ENCODE data around the gene VAV3.
"Not testable (repeated sequence)": the region's sequence is repeated elsewhere in the genome, so short reads cannot be mapped to it uniquely, and the experiment has no call there.

VAV3 gene

DNA sequence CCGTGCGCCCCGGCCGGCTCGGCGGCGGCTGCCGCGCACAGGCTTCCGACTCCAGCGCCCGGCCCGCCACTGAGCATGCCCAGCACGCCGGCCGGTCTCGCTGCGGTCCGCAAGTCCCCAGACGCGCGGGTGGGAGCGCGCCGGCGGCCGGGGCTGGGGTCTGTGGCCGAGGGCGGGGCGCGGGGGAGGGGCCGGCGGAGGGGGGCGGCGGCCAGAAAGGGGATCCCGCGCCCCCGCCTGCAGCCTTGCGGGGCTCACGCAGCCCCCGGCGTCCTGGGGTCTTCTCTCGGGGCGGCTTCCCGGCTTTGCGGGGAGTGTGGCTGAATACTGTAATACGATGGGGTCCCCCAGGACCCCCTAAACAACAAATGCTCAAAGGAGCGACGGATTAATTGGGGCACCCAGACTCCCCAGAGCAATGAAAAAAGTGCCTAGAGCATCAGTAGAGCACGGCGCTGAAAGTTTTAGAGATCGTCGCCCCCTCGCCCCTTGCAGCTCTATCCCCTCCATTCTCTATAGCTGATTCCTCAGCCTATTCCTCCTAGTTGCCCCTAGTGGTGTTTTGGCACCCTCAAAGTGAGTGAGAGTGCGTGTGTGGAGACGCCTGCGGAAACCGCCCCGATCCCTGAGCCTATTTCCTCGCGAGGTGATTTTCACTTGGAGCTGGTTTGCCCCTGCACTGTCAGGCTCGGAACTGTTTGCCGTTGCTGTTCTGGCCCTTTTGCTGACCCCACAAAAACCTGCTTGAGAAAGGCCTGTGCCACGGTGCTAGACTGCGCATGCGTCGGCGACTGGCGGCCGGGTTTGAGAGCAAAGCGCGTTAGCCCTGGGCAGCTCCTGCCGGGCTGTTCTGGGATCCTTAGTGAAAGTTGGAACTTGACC, at the start of gene VAV3:
Gene VAV3 (minus strand): TSS at position 71 of the 882 bp plus-strand sequence. CDS start 311 bp downstream, outside the sequence.
- no peaks in the 10 kb centered on the region for H3K27me3 ChIP-seq
- peak within 1 kb of the TSS; percentile 72 to 94 (median 89) for H3K4me3 ChIP-seq
- peak within 1 kb of the TSS; percentile 83 to 98 (median 93) for H3K4me2 ChIP-seq
- peaks cover 0 to 2% (median 0%) of the 10 kb centered on the region in 11 experiments; a peak in 2 of 22 replicates for H3K9me3 ChIP-seq (replicated peaks in 1 of 11)
- no peak for TF ChIP-seq Cebpa-rat (IDR thresholded peaks at IDR 0.05)
- peaks cover 26 to 44% (median 34%) of the 10 kb centered on the region in 10 experiments for H3K4me1 ChIP-seq
- H4K20me1 ChIP-seq = no peaks in the 10 kb centered on the region
- H3K27ac ChIP-seq = peak within 1 kb of the TSS; percentile 64 to 87 (median 81)
- peak within 1 kb of the TSS; percentile 78 to 89 (median 84) for H3K9ac ChIP-seq
- H3K36me3 ChIP-seq = peaks cover 0 to 3% (median 0%) of the 10 kb centered on the region in 11 experiments; a peak in 2 of 22 replicates

DNA sequence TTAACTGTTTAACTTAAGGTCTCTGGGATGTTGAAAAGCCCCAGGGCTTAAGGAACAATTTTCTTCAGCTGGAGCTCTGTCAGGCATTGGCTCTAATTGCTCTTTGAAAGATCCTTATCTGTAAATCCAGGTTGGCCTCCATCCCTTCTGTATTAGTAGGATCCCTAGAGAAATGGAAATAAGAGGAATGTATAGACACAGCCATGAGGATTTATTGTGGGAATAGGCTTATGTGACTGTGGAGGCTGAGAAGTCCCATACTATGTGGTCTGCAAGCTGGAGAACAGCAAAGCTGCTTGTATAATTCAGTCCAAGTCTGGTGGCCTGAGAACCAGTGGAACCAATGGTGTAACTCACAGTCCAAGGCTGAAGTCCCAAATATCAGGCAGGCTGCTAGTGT, 47.6 kb upstream of the VAV3 start:
- H3K27me3 ChIP-seq = no peaks in the 10 kb centered on the region
- H3K9ac ChIP-seq = no peak overlapping the region
- no peaks in the 10 kb centered on the region for H4K20me1 ChIP-seq
- peaks cover 19 to 32% (median 30%) of the 10 kb centered on the region in 10 experiments for H3K4me1 ChIP-seq
- TF ChIP-seq Cebpa-rat (IDR thresholded peaks at IDR 0.05) = no peak
- H3K4me2 ChIP-seq = no peak overlapping the region
- no peak overlapping the region for H3K4me3 ChIP-seq
- no peaks in the 10 kb centered on the region for H3K36me3 ChIP-seq
- no peak overlapping the region for H3K27ac ChIP-seq
- peaks cover 0 to 28% (median 14%) of the 10 kb centered on the region in 11 experiments; a peak in 13 of 22 replicates for H3K9me3 ChIP-seq (replicated peaks in 1 of 11)

DNA sequence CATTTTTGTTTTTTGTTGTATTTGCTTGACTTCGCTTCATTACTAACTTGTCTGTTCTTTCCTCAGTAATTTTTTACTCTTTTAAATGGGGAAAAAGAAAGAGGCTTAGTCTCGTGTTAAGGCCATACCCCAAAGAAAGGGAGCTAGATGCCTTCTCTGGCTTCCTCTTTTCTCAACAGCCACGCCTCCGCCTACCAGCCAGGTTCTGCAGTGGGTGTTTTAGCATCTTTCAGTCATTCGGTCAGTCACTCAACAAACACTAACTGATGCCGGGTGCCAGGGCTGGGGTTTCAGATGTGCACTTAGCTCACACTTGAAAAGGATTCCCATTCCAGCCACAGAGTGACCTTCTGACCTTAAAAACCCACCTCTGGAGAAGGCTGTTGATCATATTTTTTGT, 46.3 kb upstream of the VAV3 start:
- peaks cover 8 to 21% (median 17%) of the 10 kb centered on the region in 10 experiments for H3K4me1 ChIP-seq
- no peaks in the 10 kb centered on the region for H3K36me3 ChIP-seq
- no peak overlapping the region for H3K9ac ChIP-seq
- no peak for TF ChIP-seq Cebpa-rat (IDR thresholded peaks at IDR 0.05)
- H3K27me3 ChIP-seq = no peaks in the 10 kb centered on the region
- no peak overlapping the region for H3K27ac ChIP-seq
- H3K9me3 ChIP-seq (replicated peaks in 1 of 11) = peaks cover 0 to 28% (median 14%) of the 10 kb centered on the region in 11 experiments; a peak in 13 of 22 replicates
- H3K4me2 ChIP-seq = no peak overlapping the region
- H4K20me1 ChIP-seq = no peaks in the 10 kb centered on the region
- H3K4me3 ChIP-seq = no peak overlapping the region

DNA sequence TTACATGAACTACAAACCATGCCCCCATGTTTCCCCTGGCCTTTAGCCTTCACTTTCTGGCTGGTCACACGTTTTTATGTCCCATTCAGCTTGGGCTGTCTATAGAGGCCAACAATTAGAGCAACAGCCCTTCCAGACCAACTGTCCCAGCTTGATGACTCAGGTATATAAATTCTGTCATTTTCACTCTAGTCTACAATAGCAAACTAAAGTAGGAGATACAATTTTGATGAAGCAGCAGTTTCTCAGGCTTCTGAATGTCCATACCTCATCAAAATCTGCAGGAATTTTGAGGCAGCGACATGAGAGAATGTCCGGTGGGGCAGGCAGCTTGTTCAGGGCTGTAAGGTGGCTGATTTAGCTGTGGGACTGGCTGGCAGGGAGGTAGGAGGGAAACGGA, 45.6 kb upstream of the VAV3 start:
- no peak overlapping the region for H3K4me2 ChIP-seq
- TF ChIP-seq Cebpa-rat (IDR thresholded peaks at IDR 0.05) = no peak
- no peaks in the 10 kb centered on the region for H4K20me1 ChIP-seq
- no peak overlapping the region for H3K27ac ChIP-seq
- H3K4me3 ChIP-seq = no peak overlapping the region
- H3K4me1 ChIP-seq = peaks cover 1 to 13% (median 11%) of the 10 kb centered on the region in 10 experiments; a peak in 19 of 20 replicates
- no peaks in the 10 kb centered on the region for H3K27me3 ChIP-seq
- H3K36me3 ChIP-seq = no peaks in the 10 kb centered on the region
- H3K9ac ChIP-seq = no peak overlapping the region
- H3K9me3 ChIP-seq (replicated peaks in 1 of 11) = peaks cover 0 to 28% (median 14%) of the 10 kb centered on the region in 11 experiments; a peak in 15 of 22 replicates

GRCh38 chr1:108009603-108010195, 44.7 kb upstream of the VAV3 start:
- Histone ChIP-seq H3K27ac (no peak overlapping the region), H3K36me3 (no peaks in the 10 kb centered on the region), H3K9ac (no peak overlapping the region), H3K9me3 (replicated peaks in 1 of 11) (peaks cover 9 to 34% (median 20%) of the 10 kb centered on the region in 11 experiments; a peak in 19 of 22 replicates), H4K20me1 (no peaks in the 10 kb centered on the region), H3K4me2 (no peak overlapping the region), H3K4me1 (peaks cover 0 to 5% (median 2%) of the 10 kb centered on the region in 10 experiments; a peak in 11 of 20 replicates), H3K4me3 (no peak overlapping the region), H3K27me3 (no peaks in the 10 kb centered on the region)
- no peak for TF ChIP-seq Cebpa-rat (IDR thresholded peaks at IDR 0.05)

DNA sequence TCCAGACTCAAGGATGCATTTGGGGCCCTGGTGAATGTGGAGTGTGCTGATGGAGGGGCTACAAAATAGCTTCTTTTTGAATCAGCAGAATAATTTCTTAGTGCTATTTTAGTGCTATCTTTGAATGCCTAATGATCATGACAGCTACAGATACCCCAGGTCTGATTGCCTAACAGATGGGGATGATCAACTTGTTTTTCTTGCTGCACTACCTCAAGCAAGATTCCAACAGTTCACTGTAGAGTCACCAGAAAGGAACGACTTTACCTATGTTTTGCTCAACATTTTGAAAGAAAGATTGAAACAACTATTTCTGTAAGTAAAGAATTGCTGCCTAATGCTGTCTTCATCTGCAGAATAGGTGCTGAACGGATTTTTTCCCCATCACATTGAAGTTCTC, 42.6 kb upstream of the VAV3 start:
- Histone ChIP-seq H4K20me1 (no peaks in the 10 kb centered on the region), H3K27me3 (no peaks in the 10 kb centered on the region), H3K27ac (no peak overlapping the region), H3K9ac (no peak overlapping the region), H3K4me3 (no peak overlapping the region), H3K9me3 (replicated peaks in 1 of 11) (peaks cover 6 to 18% (median 10%) of the 10 kb centered on the region in 11 experiments; a peak in 17 of 22 replicates), H3K36me3 (no peaks in the 10 kb centered on the region), H3K4me1 (0 out of 20 replicates have a peak, but pooled peaks cover 0 to 5% (median 0%) of the 10 kb centered on the region in 10 experiments), H3K4me2 (no peak overlapping the region)
- TF ChIP-seq Cebpa-rat (IDR thresholded peaks at IDR 0.05) = no peak

DNA sequence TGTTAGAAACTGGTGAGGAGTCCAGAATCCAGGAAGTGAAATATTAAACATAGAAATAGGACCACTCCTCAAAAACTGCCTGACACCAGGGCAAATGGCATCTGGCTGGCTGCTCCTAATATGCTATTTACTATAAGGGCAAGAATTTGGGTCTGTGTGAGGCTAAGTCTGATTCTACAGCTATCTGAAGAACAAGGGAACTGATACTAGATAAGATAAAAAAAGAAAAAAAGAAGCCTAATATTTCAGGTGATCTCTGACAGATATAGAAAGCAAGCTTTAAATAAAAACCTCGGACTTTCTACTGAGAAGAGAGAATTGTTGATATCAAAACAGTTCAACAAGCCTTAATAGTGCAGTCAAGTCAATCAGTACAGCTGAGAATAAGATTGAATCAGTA, 42.1 kb upstream of the VAV3 start:
- H3K4me2 ChIP-seq = no peak overlapping the region

GRCh38 chr1:108004919-108005318, 39.9 kb upstream of the VAV3 start:
- H4K20me1 ChIP-seq, H3K4me3 ChIP-seq, H3K4me1 ChIP-seq, H3K9ac ChIP-seq, H3K36me3 ChIP-seq, H3K4me2 ChIP-seq, H3K27me3 ChIP-seq, H3K27ac ChIP-seq: not testable (repeated sequence)
- peaks cover 0 to 12% (median 7%) of the 10 kb centered on the region in 11 experiments; a peak in 12 of 22 replicates for H3K9me3 ChIP-seq (replicated peaks in 1 of 11)

More for the DNA sequence above, 42.1 kb upstream of the VAV3 start:
- Histone ChIP-seq H3K27me3 (no peaks in the 10 kb centered on the region), H3K9ac (no peak overlapping the region), H4K20me1 (no peaks in the 10 kb centered on the region), H3K4me1 (0 out of 20 replicates have a peak, but pooled peaks cover 0 to 5% (median 0%) of the 10 kb centered on the region in 10 experiments), H3K27ac (no peak overlapping the region), H3K4me3 (no peak overlapping the region), H3K36me3 (no peaks in the 10 kb centered on the region), H3K9me3 (replicated peaks in 1 of 11) (peaks cover 6 to 16% (median 10%) of the 10 kb centered on the region in 11 experiments; a peak in 16 of 22 replicates)
- TF ChIP-seq Cebpa-rat (IDR thresholded peaks at IDR 0.05) = no peak

DNA sequence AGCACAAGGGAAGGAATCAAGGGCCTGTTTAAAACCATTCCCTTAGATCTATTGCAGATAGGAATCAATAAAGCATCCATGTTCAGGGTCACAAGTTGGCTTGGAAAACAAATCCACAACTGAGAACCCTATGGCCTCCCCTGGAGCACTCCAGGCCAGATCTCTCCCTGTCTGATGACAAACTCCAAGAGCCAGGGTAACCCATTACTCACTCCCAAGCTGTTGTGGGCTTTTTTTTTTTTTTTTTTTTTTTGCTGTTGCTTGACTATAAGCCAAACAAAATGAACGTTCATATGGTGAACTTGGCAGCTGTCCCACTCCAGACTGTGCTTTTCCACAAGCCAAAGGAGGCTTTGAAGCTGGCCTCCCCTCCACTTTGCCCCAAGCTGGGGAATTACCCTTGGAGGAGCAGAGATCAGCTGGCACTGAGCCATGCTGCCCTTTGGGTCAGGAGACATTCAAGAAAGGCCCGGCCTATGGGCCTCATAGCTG, 35.7 kb upstream of the VAV3 start:
- Histone ChIP-seq H3K4me3 (no peak overlapping the region), H3K9ac (no peak overlapping the region), H3K27me3 (no peaks in the 10 kb centered on the region), H3K4me1 (no peaks in the 10 kb centered on the region), H4K20me1 (no peaks in the 10 kb centered on the region), H3K4me2 (no peak overlapping the region), H3K9me3 (replicated peaks in 1 of 11) (peaks cover 0 to 12% (median 7%) of the 10 kb centered on the region in 11 experiments; a peak in 12 of 22 replicates), H3K27ac (no peak overlapping the region), H3K36me3 (no peaks in the 10 kb centered on the region)
- no peak for TF ChIP-seq Cebpa-rat (IDR thresholded peaks at IDR 0.05)

Data from BLaER1 treated with 17β-estradiol and CSF1 and Interleukin-3, amounts not matched to agents 10 nM and 100 nM (cell line).